Skeletal muscle satellite cell (primary cell): ENCODE measurements around the gene TESK1. TPM values are rescaled to one million over a fixed set of nuclear protein-coding genes. Genes with fewer than 3 reads are reported as not detected.

Experiments used
- H3K27me3 ChIP-seq: 2 replicates; pipeline ENCODE4 v1.7.0; 2013; ENCODE audit warnings: low read length; ENCODE audit not compliant: control insufficient read depth, insufficient read depth
- H3K36me3 ChIP-seq: 2 replicates; pipeline ENCODE4 v1.7.0; 2013; ENCODE audit warnings: mild to moderate bottlenecking, control low read depth, low read length; ENCODE audit not compliant: insufficient read depth
- H3K4me1 ChIP-seq: 2 replicates; pipeline ENCODE4 v1.7.0; 2013; ENCODE audit warnings: low read length; ENCODE audit not compliant: control insufficient read depth, insufficient read depth
- H3K4me2 ChIP-seq: 2 replicates; pipeline ENCODE4 v1.7.0; 2013; ENCODE audit warnings: mild to moderate bottlenecking, low read length
- H3K4me3 ChIP-seq: 2 replicates; pipeline ENCODE4 v1.7.0; 2013; ENCODE audit warnings: low read length
- H3K9ac ChIP-seq: 2 replicates; pipeline ENCODE4 v1.7.0; 2013; ENCODE audit warnings: mild to moderate bottlenecking, low read depth, low read length, moderate library complexity
- H3K9me3 ChIP-seq: replicated peaks from 2 replicates; pipeline ENCODE4 v1.7.0; 2013; ENCODE audit warnings: mild to moderate bottlenecking, control low read depth, low read length
- small RNA-seq: library from RNA; depleted of rRNA; stranded (forward); fragments of <200 nt; gene quantifications from one replicate; pipeline ENCODE3, GENCODE V24; 2012

Gene TESK1

GRCh38 chr9:35652829-35653209 is 47.8 kb downstream of the TESK1 start:
- Histone ChIP-seq H3K4me1 (peaks cover 29% of the 10 kb centered on the region), H3K9me3 (no peaks in the 10 kb centered on the region), H3K9ac (no peak overlapping the region), H3K27me3 (no peaks in the 10 kb centered on the region), H3K4me2 (no peak overlapping the region), H3K36me3 (no peaks in the 10 kb centered on the region), H3K4me3 (no peak overlapping the region)

- Histone ChIP-seq H3K4me3 (no peak overlapping the region), H3K9me3 (no peaks in the 10 kb centered on the region), H3K4me1 (peaks cover 29% of the 10 kb centered on the region), H3K9ac (no peak overlapping the region), H3K27me3 (no peaks in the 10 kb centered on the region), H3K4me2 (no peak overlapping the region), H3K36me3 (no peaks in the 10 kb centered on the region)
Observed at GRCh38 chr9:35653611-35654010, 48.5 kb downstream of the TESK1 start.

GRCh38 chr9:35656348-35656747 is 51.3 kb downstream of the TESK1 start:
- H3K36me3 ChIP-seq = peaks cover 9% of the 10 kb centered on the region
- H3K4me3 ChIP-seq = no peak overlapping the region
- no peak overlapping the region for H3K4me2 ChIP-seq
- H3K9ac ChIP-seq = no peak overlapping the region
- H3K27me3 ChIP-seq = no peaks in the 10 kb centered on the region
- no peaks in the 10 kb centered on the region for H3K9me3 ChIP-seq
- H3K4me1 ChIP-seq = peaks cover 34% of the 10 kb centered on the region

- Histone ChIP-seq H3K9ac (peak overlapping the region; percentile 46), H3K9me3 (no peaks in the 10 kb centered on the region), H3K4me3 (peak overlapping the region; percentile 53), H3K36me3 (peaks cover 14% of the 10 kb centered on the region), H3K27me3 (no peaks in the 10 kb centered on the region), H3K4me1 (peaks cover 32% of the 10 kb centered on the region), H3K4me2 (peak overlapping the region; percentile 76)
Observed at GRCh38 chr9:35656831-35657545, 51.9 kb downstream of the TESK1 start.

GRCh38 chr9:35657546-35658136 is 52.6 kb downstream of the TESK1 start, which contains the start of gene RMRP:
Gene RMRP (minus strand): TSS chr9:35658019.
- Histone ChIP-seq H3K27me3 (no peaks in the 10 kb centered on the region), H3K4me1 (peaks cover 28% of the 10 kb centered on the region), H3K4me3 (peak within 1 kb of the TSS; percentile 91), H3K9me3 (no peaks in the 10 kb centered on the region), H3K36me3 (peaks cover 16% of the 10 kb centered on the region), H3K9ac (peak within 1 kb of the TSS; percentile 93), H3K4me2 (peak within 1 kb of the TSS; percentile 83)

GRCh38 chr9:35658137-35658967 is 53.3 kb downstream of the TESK1 start, which contains the start of gene CCDC107:
Gene CCDC107 (plus strand): TSS chr9:35658292. CDS start chr9:35658380, 88 bp downstream.
- Histone ChIP-seq H3K4me3 (peak within 1 kb of the TSS; percentile 91), H3K27me3 (no peaks in the 10 kb centered on the region), H3K36me3 (peaks cover 16% of the 10 kb centered on the region), H3K4me2 (peak within 1 kb of the TSS; percentile 83), H3K9ac (peak within 1 kb of the TSS; percentile 93), H3K9me3 (no peaks in the 10 kb centered on the region), H3K4me1 (peaks cover 24% of the 10 kb centered on the region)

- Histone ChIP-seq H3K4me1 (peaks cover 27% of the 10 kb centered on the region), H3K36me3 (peaks cover 16% of the 10 kb centered on the region), H3K27me3 (no peaks in the 10 kb centered on the region), H3K9me3 (no peaks in the 10 kb centered on the region), H3K4me3 (peak overlapping the region; percentile 91), H3K4me2 (peak overlapping the region; percentile 83), H3K9ac (peak overlapping the region; percentile 93)
Observed at GRCh38 chr9:35658968-35659220, 53.8 kb downstream of the TESK1 start.

- Histone ChIP-seq H3K36me3 (peaks cover 16% of the 10 kb centered on the region), H3K4me3 (peak overlapping the region; percentile 91), H3K4me1 (peaks cover 31% of the 10 kb centered on the region), H3K9ac (peak overlapping the region; percentile 93), H3K9me3 (no peaks in the 10 kb centered on the region), H3K4me2 (peak overlapping the region; percentile 83), H3K27me3 (no peaks in the 10 kb centered on the region)
Observed at GRCh38 chr9:35659340-35659739, 54.3 kb downstream of the TESK1 start.

Small RNAs within 50 kb of the gene (small RNA-seq; reads per million reads assigned to genes)
- gene MIR4667 (0.35 reads per million), gene RMRP (not detected), gene RPS29P17 (not detected)
